Heart left ventricle (tissue), 16 donors: Measurements from ENCODE around the gene PSD4. TPM values are rescaled to one million over a fixed set of nuclear protein-coding genes. Genes with fewer than 3 reads are reported as not detected.

Source experiments
- ATAC-seq, 4 donors: fragments of 200-7000 bp; cut with Tn5 transposase; one replicate each; pipeline ENCODE4 v1.9.1; 2020 to 2022; ENCODE audit warnings: moderate library complexity in 4 of 4, mild to moderate bottlenecking in 3 of 4, moderate number of reproducible peaks in 1 of 4
- DNase-seq, 5 donors: peaks; one replicate each; pipeline ENCODE4 v3.0.0-alpha.2; 2020
- H3K27ac ChIP-seq, 12 donors: fragments of 200-600 bp; sonication (generic) in 4 of 12; one replicate each; pipeline versions ENCODE4 v1.5.0 to v1.8.0; 2016 to 2022; ENCODE audit warnings: mild to moderate bottlenecking in 2 of 12
- H3K27me3 ChIP-seq, 9 donors: fragments of 200-600 bp; sonication (generic) in 2 of 9; one replicate each; pipeline versions ENCODE4 v1.5.1 to v1.8.0; 2016 to 2022; ENCODE audit warnings: mild to moderate bottlenecking in 3 of 9
- H3K36me3 ChIP-seq, 9 donors: fragments of 200-600 bp; sonication (generic) in 2 of 9; one replicate each; pipeline versions ENCODE4 v1.5.0 to v1.8.0; 2018 to 2022; ENCODE audit warnings: mild to moderate bottlenecking in 2 of 9
- H3K4me1 ChIP-seq, 12 donors: fragments of 200-600 bp; sonication (generic) in 4 of 12; one replicate each; pipeline versions ENCODE4 v1.5.0 to v1.8.0; 2016 to 2022; ENCODE audit warnings: mild to moderate bottlenecking in 3 of 12
- H3K4me3 ChIP-seq, 12 donors: fragments of 200-600 bp; sonication (generic) in 4 of 12; one replicate each; pipeline versions ENCODE4 v1.5.0 to v1.8.0; 2017 to 2022; ENCODE audit warnings: mild to moderate bottlenecking in 9 of 12, moderate library complexity in 4 of 12
- H3K9me3 ChIP-seq, 12 donors: fragments of 200-600 bp; sonication (generic) in 4 of 12; one replicate each; pipeline versions ENCODE4 v1.5.0 to v1.8.0; 2016 to 2022; ENCODE audit warnings: mild to moderate bottlenecking in 1 of 12
- POLR2A ChIP-seq, 2 donors: fragments of 450-650 bp; IDR thresholded peaks; one replicate each; pipeline ENCODE4 v1.6.1; 2017; ENCODE audit warnings: antibody characterized with exemption in 2 of 2, mild to moderate bottlenecking in 2 of 2, moderate library complexity in 2 of 2
- WGBS, 4 donors: extraction: QIAGEN DNeasy Blood & Tissue Kit in 2 of 4; methylation state at CpG; one replicate each; pipeline versions ENCODE4 v1.1.5 to v1.1.7; 2013 to 2018; 5-methylcytosine and 5-hydroxymethylcytosine counted together
- intact Hi-C, 10 donors: fragments of 100-400 bp; cut with DNase I; formaldehyde crosslinking; loops; one replicate each; pipeline versions ENCODE4 v1.11.1 to v1.14.2; 2022
- polyA plus RNA-seq, 2 donors: library from polyadenylated mRNA; stranded (reverse); fragments of 200-250 nt; gene quantifications; one replicate each; pipeline ENCODE4 v1.2.3, GENCODE V29; 2013
- total RNA-seq, 9 donors: library from RNA; depleted of rRNA in 2 of 9; stranded (reverse); fragments of >200 nt in 2 of 9; fragmentation: NEBNext Ultra II Directional in 3 of 9; extraction: Animal tissue kit (Norgen Biotek cat#: 25700) in 3 of 9; gene quantifications; one replicate each; pipeline versions ENCODE4 v1.1.0 to v1.2.4, GENCODE V29; 2016 to 2023
- TF ChIP-seq, protein P1 (sequence below), 12 donors: fragments of 200-600 bp; sonication (generic) in 4 of 12; IDR thresholded peaks; one replicate each; pipeline versions ENCODE4 v1.5.0 to v1.8.0; 2018 to 2022; ENCODE audit warnings: antibody characterized with exemption in 12 of 12, mild to moderate bottlenecking in 5 of 12
- donor health status: ischemic (EF 13 %, LVEDD 7.1; RV severe dilation, severe dysfunction).
- donor health status: healthy with polysubstance abuse.
- donor health status: DM: no; HTN: yes; CAD: no.
- donor health status: DM: no; HTN: no; CAD: no.
- donor health status: ischemic (EF 25% LVEDD 6.9; RV normal size, moderate dysfunction).
- donor health status: ischemic (EF 25% LVEDD 5.7; RV mildly dilated, moderate dysfunction).
- donor health status: healthy.
- donor health status: DM: yes; HTN: yes; CAD: no.
- donor health status: ischemic (EF 35%, LVEDD 5.7; RV mildly dilated, moderate dysfunction).
- donor health status: nonischemic (EF 11% LVEDD 7.7; RV severe dilation, severe dysfunction).
- donor health status: DM: yes; HTN: yes; CAD: no.
- donor health status: PGD.
- donor health status: ischemic (EF 29% LVEDD 5.4; RV normal size, mild dysfunction).
- donor health status: nonischemic (EF 23%, LVEDD 6.1; RV moderate dilation, normal function).

PSD4 gene
- total and polyA plus RNA-seq, 11 donors: 0.65 to 23.4 (median 1.9) TPM

GRCh38 chr2:113185664-113186432 is 12.1 kb downstream of the PSD4 start:
- ATAC-seq: peak in 2 of 4 donors; percentile 34 to 48
- WGBS, 4 donors: 71 to 74% (median 73%) methylated on average over 9 to 10 of the region's 10 CpGs
- intact Hi-C loops: no loop called here
- no peaks in the 10 kb centered on the region for H3K27me3 ChIP-seq
- peak in 2 of 5 donors; percentile 59 to 65 for DNase-seq
- H3K4me1 ChIP-seq: peaks cover 0 to 64% (median 0%) of the 10 kb centered on the region in 12 donors
- H3K36me3 ChIP-seq: peaks cover 0 to 22% (median 0%) of the 10 kb centered on the region in 9 donors
- H3K9me3 ChIP-seq: no peaks in the 10 kb centered on the region
- no peak overlapping the region for H3K27ac ChIP-seq
- TF ChIP-seq, protein P1, sequence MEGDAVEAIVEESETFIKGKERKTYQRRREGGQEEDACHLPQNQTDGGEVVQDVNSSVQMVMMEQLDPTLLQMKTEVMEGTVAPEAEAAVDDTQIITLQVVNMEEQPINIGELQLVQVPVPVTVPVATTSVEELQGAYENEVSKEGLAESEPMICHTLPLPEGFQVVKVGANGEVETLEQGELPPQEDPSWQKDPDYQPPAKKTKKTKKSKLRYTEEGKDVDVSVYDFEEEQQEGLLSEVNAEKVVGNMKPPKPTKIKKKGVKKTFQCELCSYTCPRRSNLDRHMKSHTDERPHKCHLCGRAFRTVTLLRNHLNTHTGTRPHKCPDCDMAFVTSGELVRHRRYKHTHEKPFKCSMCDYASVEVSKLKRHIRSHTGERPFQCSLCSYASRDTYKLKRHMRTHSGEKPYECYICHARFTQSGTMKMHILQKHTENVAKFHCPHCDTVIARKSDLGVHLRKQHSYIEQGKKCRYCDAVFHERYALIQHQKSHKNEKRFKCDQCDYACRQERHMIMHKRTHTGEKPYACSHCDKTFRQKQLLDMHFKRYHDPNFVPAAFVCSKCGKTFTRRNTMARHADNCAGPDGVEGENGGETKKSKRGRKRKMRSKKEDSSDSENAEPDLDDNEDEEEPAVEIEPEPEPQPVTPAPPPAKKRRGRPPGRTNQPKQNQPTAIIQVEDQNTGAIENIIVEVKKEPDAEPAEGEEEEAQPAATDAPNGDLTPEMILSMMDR (IDR thresholded peaks at IDR 0.05): no peak
- no peak for TF ChIP-seq POLR2A (IDR thresholded peaks at IDR 0.05)
- H3K4me3 ChIP-seq: no peak overlapping the region

GRCh38 chr2:113186433-113186796 is 12.6 kb downstream of the PSD4 start:
- Histone ChIP-seq H3K27me3 (no peaks in the 10 kb centered on the region), H3K4me3 (no peak overlapping the region), H3K36me3 (peaks cover 0 to 22% (median 0%) of the 10 kb centered on the region in 9 donors), H3K9me3 (no peaks in the 10 kb centered on the region), H3K27ac (no peak overlapping the region), H3K4me1 (peaks cover 0 to 63% (median 0%) of the 10 kb centered on the region in 12 donors)
- ATAC-seq (no peak), DNase-seq (peak in 1 of 5 donors; percentile 26)
- no peak for TF ChIP-seq POLR2A (IDR thresholded peaks at IDR 0.05)
- TF ChIP-seq, protein P1 (IDR thresholded peaks at IDR 0.05): no peak
- intact Hi-C loops: no loop called here
- WGBS, 4 donors: 83 to 92% (median 86%) methylated on average over 5 of the region's 5 CpGs

DNA sequence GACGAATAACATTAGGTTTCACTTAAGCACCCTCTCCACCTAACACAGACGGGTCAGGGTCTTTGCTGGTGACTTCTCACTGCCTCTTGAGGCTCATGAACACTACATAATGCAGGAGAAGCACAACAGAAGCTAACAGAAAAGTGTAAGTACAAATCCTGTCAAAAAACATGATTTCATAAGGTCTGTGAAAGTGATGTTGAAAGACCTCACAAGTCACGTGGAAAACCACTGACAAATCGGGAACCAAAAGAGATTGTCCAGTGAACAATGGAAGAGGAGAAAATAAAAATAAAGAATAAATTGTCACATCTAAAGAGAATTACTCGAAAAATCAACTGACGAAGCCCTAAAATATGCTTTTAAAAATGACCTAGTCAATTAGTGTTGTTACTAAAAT is 14.0 kb downstream of the PSD4 start:
- ATAC-seq (no peak), DNase-seq (no peak)
- Histone ChIP-seq H3K27me3 (no peaks in the 10 kb centered on the region), H3K4me3 (no peak overlapping the region), H3K27ac (no peak overlapping the region), H3K4me1 (peaks cover 0 to 55% (median 0%) of the 10 kb centered on the region in 12 donors), H3K9me3 (no peaks in the 10 kb centered on the region), H3K36me3 (peaks cover 0 to 24% (median 0%) of the 10 kb centered on the region in 9 donors)
- TF ChIP-seq, protein P1 (IDR thresholded peaks at IDR 0.05): no peak
- TF ChIP-seq POLR2A (IDR thresholded peaks at IDR 0.05): no peak
- intact Hi-C loops: no loop called here
- WGBS, 4 donors: 73 to 82% (median 81%) methylated on average over 6 of the region's 6 CpGs

DNA sequence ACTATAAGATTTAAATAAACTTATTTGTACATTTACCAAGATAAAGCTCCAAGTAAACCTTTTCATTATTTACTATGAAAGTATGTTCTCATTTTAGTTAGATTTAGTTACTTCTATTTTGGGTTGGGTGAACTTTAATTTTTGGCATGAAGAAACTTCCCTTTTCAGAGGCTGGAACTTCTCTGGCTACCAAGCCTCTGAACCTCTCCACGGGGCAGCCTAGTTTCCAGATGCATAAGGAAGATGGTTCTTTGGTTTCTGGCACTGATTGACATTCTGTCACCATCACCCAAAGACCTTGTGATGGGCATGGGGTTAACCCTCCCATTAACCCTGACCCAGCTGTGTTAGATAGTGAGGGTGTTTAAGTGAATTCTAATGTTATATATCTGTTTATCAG is 17.1 kb downstream of the PSD4 start:
- 35 to 59% (median 47%) methylated on average over 1 of the region's 1 CpG for WGBS, 4 donors
- Histone ChIP-seq H3K9me3 (no peaks in the 10 kb centered on the region), H3K27me3 (no peaks in the 10 kb centered on the region), H3K4me3 (no peak overlapping the region), H3K4me1 (peaks cover 0 to 34% (median 0%) of the 10 kb centered on the region in 12 donors), H3K27ac (no peak overlapping the region), H3K36me3 (peaks cover 0 to 41% (median 0%) of the 10 kb centered on the region in 9 donors)
- no peak for TF ChIP-seq POLR2A (IDR thresholded peaks at IDR 0.05)
- TF ChIP-seq, protein P1 (IDR thresholded peaks at IDR 0.05): no peak
- peak in 1 of 5 donors; percentile 23 for DNase-seq
- intact Hi-C loops: loop anchor here in 1 of 10 donors (5.0 kb wide), 1 partner anchor 109 kb away; no protein-coding TSS in a partner anchor
- no peak for ATAC-seq
